ENCODE results near the gene FNIP2.

FNIP2 gene

GRCh38 chr4:158768555-158769174 lies at the start of gene FNIP2:
Gene FNIP2 (plus strand): TSS chr4:158769026. CDS start chr4:158769213, 187 bp downstream.
- H3K4me3 ChIP-seq (ENCODE audit: low read depth, low read length), result peak within 1 kb of the TSS; percentile 64
- TF ChIP-seq, protein P1, sequence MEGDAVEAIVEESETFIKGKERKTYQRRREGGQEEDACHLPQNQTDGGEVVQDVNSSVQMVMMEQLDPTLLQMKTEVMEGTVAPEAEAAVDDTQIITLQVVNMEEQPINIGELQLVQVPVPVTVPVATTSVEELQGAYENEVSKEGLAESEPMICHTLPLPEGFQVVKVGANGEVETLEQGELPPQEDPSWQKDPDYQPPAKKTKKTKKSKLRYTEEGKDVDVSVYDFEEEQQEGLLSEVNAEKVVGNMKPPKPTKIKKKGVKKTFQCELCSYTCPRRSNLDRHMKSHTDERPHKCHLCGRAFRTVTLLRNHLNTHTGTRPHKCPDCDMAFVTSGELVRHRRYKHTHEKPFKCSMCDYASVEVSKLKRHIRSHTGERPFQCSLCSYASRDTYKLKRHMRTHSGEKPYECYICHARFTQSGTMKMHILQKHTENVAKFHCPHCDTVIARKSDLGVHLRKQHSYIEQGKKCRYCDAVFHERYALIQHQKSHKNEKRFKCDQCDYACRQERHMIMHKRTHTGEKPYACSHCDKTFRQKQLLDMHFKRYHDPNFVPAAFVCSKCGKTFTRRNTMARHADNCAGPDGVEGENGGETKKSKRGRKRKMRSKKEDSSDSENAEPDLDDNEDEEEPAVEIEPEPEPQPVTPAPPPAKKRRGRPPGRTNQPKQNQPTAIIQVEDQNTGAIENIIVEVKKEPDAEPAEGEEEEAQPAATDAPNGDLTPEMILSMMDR (IDR thresholded peaks at IDR 0.05; ENCODE audit: low read depth, low read length), result no peak

DNA sequence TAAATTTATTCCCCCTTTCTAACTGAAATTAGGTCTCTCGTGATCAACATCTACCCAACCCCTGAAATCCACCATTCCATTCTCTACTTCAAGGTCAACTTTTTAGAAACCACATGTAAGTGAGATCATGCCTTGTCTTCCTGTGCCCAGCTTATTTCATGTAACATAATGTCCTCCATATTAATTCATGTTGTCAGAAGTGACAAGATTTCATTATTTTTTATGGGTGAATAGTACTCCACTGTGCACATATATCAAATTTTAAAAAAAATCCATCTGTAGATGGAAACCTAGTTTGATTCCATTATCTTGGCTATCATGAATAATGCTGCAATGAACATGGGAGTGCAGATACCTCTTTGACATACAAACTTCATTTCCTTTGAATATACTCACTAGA lies 47.1 kb upstream of the FNIP2 start:
- TF ChIP-seq, protein P1 (IDR thresholded peaks at IDR 0.05; ENCODE audit: low read depth, low read length), result no peak
- H3K4me3 ChIP-seq (ENCODE audit: low read depth, low read length), result no peak overlapping the region

GRCh38 chr4:158722291-158722916 lies 46.4 kb upstream of the FNIP2 start:
- TF ChIP-seq, protein P1 (IDR thresholded peaks at IDR 0.05; ENCODE audit: low read depth, low read length), result no peak
- H3K4me3 ChIP-seq (ENCODE audit: low read depth, low read length), result peak overlapping the region; percentile 89

DNA sequence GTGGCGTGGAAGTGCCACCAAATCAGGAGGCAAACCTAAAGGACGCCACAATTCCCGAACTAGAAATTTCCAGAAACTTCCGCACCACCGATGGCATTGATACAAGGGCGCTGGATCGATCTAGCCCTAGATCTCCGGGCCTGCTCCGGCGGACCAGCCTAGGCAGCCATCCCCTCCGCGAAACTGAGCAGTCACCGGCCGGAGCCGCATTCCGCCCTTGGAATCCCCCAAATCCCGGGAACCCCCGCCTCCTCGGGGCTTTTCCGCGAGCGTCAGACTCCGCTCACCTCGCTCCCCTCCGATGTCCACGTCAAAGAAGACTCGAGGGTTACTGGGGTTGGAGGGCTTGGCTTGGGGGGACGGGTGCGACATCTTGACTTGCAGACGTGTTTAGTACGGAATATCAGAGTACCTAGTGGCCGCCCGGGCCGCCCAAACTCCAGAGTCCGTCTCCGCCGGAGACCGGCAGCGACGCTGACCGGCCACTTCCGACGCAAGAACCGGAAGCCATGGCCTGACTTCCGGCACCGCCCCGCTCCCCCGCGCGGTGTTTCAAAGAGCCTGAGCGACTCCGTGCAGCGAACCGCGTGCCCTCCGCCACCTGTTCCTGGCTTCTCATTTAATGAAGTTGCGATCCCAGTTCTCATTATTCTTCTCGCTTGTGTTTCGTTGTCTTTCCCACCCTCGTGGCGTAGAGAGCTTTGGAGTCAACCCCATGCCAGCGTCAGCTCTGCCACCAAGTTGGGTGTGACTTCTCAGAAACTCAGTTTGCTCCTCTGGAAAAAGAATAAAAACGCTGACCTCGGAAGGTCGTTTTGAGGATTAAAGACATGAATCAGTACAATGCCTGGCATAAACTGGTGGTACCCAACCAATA lies 45.7 kb upstream of the FNIP2 start, which contains the start of gene PPID:
PPID (minus strand) TSS at position 480 of the 877 bp plus-strand sequence; CDS start at position 372, 108 bp downstream.
- peak within 1 kb of the TSS; percentile 89 for H3K4me3 ChIP-seq (ENCODE audit: low read depth, low read length)
- TF ChIP-seq, protein P1 (IDR thresholded peaks at IDR 0.05; ENCODE audit: low read depth, low read length), result no peak

DNA sequence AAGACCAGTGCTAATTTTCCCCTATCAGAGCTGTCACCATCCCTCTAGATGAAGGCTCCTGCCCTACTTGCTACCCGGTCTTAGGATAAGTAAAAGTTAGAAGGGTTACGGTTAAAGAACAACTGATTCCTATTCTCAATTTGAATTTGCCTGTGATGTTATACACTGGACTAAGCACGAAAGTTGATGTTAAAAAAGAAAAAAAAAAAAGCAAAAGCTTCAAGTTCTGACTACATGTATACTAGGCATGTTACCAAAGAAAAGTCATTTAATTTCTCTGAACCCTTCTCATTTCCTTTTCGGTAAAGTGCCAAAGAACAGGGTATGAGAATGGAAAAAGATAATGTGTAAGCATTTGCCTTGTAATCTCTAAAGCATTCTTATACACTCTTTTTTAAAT lies 44.2 kb upstream of the FNIP2 start:
- TF ChIP-seq, protein P1 (IDR thresholded peaks at IDR 0.05; ENCODE audit: low read depth, low read length), result no peak

GRCh38 chr4:158726633-158727032 lies 42.2 kb upstream of the FNIP2 start:
- no peak overlapping the region for H3K4me3 ChIP-seq (ENCODE audit: low read depth, low read length)
- TF ChIP-seq, protein P1 (IDR thresholded peaks at IDR 0.05; ENCODE audit: low read depth, low read length), result no peak

More for the DNA sequence above, 44.2 kb upstream of the FNIP2 start:
- H3K4me3 ChIP-seq (ENCODE audit: low read depth, low read length), result no peak overlapping the region
